Ovary (tissue), 3 donors: ENCODE measurements around the gene ACVR2B.

ENCODE experiments used
- EP300 ChIP-seq: sonication (generic); formaldehyde crosslinking; IDR thresholded peaks from one replicate; pipeline ENCODE4 v1.6.1; 2017; ENCODE audit warnings: antibody characterized with exemption
- TF ChIP-seq, protein P1 (sequence below), 3 donors: fragments of 450-650 bp in 2 of 3; fragments of 200-600 bp in 1 of 3; IDR thresholded peaks; one replicate each; pipeline versions ENCODE4 v1.5.1 to v1.8.0; 2016 to 2022; ENCODE audit warnings: antibody characterized with exemption in 3 of 3, mild to moderate bottlenecking in 1 of 3
- donor health status: DM: no; HTN: no; CAD: no.

- TF ChIP-seq, protein P1, sequence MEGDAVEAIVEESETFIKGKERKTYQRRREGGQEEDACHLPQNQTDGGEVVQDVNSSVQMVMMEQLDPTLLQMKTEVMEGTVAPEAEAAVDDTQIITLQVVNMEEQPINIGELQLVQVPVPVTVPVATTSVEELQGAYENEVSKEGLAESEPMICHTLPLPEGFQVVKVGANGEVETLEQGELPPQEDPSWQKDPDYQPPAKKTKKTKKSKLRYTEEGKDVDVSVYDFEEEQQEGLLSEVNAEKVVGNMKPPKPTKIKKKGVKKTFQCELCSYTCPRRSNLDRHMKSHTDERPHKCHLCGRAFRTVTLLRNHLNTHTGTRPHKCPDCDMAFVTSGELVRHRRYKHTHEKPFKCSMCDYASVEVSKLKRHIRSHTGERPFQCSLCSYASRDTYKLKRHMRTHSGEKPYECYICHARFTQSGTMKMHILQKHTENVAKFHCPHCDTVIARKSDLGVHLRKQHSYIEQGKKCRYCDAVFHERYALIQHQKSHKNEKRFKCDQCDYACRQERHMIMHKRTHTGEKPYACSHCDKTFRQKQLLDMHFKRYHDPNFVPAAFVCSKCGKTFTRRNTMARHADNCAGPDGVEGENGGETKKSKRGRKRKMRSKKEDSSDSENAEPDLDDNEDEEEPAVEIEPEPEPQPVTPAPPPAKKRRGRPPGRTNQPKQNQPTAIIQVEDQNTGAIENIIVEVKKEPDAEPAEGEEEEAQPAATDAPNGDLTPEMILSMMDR (IDR thresholded peaks at IDR 0.05): no peak
- TF ChIP-seq EP300: no peak
Measured at GRCh38 chr3:38457111-38458003, 3.7 kb downstream of the ACVR2B start.
